GM19023 (cell line): Measurements from ENCODE around the gene ESYT3.
"Not testable (repeated sequence)": the region's sequence is repeated elsewhere in the genome, so short reads cannot be mapped to it uniquely, and the experiment has no call there.

Experiments used
- ATAC-seq: cut with Tn5 transposase; IDR thresholded peaks from one replicate; pipeline ENCODE4 v1.9.1; 2021; ENCODE audit warnings: mild to moderate bottlenecking, moderate library complexity; ENCODE audit not compliant: unreplicated experiment

ESYT3 gene

GRCh38 chr3:138407236-138407907 lies 27.0 kb upstream of the ESYT3 start:
- no peak for ATAC-seq

DNA sequence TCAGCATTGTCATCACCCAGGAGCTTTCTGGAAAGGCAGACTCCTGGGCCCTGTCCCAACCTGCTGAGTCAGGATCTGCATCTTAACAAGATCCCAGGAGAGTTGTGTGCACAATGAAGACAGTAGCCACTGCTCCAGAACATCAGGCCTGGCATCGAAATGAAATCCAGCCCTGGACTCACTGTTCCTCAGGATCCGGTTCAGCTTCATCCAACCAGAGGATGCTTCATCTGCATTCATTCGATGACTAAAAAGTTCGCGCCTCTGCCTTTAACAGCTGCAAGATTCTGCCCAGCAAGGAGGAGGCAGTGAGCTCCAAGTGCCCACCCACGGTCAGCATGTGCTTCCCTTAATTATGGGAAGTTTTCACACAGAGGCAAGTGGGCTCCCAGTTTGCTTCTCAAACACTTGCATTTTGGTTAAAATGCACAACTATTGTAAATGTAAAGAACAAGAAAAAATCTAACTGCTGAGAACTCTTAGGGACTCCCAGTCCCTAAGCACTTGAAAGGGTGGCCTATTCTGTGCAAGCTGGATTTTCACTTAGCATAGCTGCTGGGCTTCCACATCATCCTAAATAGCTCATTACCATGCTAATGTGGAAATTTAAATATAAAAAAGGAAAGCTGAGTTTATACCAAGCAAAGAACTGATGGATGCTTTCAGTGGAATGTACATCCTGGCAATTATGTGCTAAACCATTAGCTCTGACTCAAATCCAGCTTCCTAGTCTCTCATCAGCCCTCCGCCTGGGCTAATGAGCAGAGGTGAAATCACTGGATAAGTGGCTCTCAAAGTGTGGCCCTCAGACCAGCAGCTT lies 25.5 kb upstream of the ESYT3 start:
- ATAC-seq: no peak

DNA sequence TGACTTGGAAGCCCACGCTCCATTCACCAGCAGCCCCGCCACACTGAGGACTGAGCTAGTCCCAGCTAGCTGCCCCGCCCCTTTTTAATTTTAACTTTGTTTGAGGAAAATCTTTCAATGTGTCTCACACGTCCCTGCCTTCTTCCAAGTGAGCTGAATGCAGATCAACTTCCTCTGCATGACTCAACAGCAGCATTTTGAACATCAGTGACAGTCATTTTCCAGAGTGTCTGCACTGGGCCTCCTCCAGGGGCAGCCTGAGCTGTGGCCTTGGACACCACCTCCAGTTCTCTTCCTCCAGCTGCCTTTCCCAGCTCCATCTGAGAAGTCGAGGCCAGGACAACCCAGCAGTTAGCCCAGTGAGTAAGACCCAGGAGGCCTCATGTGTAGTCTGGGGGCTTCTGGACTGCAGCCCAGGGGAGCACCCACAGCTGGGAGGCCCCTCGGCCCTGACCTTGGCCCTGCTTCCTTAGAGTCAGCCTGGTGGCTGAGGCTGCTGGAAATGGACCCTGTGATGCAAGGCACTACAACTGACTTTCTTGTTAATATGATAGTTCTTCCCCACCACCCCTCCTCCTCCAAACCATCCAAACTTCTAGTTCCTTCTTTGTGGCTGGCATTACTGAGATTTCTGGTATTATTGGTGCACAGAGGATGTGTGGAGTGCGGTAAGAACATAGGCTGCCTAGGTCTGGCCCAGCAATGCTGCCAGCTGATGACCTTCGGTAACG lies 21.4 kb upstream of the ESYT3 start:
- ATAC-seq: no peak

- not testable (repeated sequence) for ATAC-seq
Measured at GRCh38 chr3:138416236-138416635, 18.2 kb upstream of the ESYT3 start.

DNA sequence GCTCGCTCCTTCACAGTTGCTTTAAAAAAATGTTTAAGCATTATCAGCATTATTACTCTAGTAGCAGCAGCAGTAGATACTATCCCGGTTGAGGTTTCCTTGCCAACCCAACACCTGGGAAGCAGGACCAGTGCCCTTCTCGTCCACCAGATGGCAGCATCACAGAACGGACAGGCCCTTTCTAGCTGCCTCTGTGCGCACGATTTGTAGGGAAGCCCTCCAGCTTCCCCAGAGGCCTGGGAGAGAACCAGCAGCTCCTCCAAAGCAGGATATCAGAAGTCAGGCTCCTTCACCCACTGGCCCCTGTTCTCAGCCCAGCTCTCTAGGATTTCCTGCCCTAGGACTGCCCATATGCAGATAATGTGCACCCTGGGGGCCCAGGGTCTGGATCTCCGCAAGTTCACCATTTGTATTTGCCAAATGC lies 16.8 kb upstream of the ESYT3 start:
- peak; percentile 82 for ATAC-seq

- no peak for ATAC-seq
Measured at GRCh38 chr3:138418601-138419206, 15.7 kb upstream of the ESYT3 start.

DNA sequence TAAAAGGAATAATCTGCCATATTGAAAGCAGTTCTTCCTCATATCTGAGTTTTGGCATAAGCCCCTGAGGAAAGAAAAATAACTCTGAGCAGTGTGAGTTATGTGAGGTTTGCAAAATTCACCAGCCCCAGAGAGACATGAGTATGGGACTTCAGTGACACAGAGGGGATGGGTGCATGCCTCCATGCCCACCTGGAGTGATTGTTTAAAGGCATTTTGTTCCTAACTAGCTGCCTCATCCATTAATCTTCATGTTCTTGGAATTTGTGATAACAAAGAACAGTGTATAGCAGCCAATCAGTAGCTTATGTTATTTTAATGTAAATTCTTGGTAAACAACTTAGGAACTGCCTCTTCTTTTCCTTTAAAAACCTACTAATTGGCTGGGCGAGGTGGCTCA lies 11.1 kb upstream of the ESYT3 start:
- ATAC-seq: no peak

DNA sequence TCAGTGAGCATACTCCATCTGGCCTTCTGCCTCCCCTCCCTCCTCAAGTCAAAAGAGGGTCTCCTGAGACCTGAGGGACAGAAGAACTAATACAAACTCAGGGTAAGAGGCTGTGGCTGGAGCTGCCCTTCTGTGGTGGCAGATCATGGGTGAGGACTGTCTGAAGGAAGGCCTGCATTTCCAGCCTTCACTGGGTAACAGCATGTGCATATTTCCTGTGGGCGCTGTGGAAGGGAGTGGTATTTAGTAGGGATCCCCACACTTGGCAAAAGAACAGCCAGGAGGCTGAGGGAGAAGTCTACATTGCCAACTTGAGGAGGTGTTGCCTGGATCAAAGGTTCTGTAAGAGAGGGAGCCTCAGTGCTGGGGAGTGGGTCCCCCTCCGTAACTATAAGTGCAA lies 10.1 kb upstream of the ESYT3 start:
- ATAC-seq: no peak

DNA sequence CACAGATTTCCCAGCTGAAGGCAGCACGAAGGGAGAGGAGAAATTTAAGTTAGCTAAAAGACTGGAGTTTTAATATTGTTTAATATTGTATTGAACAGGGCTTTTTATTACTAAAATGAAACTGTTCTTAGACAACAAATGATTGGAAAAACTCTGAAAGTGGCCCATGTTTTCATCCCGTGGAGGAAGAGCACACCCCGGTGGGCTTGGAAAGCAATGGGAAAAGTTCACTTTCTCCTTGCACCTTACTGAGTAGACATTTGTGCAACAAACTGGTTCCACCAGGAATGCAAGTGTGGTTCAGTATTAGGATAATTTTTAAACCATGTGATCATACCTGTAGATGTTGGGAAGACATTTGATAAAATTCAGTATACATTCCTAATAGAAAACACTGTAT lies 8.2 kb upstream of the ESYT3 start:
- no peak for ATAC-seq

DNA sequence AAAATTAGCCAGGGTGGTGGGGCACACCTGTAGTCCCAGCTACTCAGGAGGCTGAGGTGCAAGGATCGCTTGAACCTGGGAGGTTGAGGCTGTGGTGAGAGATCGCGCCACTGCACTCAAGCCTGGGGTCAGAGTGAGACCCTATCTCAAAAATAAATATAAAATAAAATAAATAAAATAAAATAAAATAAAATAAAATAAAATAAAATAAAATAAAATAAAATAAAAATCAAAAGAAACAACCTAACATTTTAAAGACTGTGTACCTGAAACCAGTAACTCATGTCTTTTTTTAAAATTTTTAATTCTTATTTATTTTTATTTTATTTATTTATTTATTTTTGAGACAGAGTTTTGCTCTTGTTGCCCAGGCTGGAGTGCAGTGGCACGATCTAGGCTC lies 7.7 kb upstream of the ESYT3 start:
- not testable (repeated sequence) for ATAC-seq

DNA sequence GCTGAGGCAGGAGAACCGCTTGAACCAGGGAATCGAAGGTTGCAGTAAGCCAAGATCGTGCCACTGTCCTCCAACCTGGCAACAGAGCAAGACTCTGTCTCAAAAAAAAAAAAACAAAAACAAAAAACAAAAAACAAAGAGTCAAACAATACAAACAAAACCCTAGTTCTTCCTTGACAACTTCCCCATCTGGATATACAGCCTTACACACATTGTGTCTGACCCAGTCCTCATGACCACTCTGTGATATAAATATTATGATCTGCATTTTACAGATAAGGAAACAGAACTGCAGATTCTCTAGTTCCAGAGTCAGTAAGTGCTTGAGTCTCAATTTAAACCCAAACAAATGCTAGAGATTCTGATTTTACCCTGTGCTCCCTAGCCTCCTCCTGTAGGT lies 4.8 kb upstream of the ESYT3 start:
- ATAC-seq: no peak

DNA sequence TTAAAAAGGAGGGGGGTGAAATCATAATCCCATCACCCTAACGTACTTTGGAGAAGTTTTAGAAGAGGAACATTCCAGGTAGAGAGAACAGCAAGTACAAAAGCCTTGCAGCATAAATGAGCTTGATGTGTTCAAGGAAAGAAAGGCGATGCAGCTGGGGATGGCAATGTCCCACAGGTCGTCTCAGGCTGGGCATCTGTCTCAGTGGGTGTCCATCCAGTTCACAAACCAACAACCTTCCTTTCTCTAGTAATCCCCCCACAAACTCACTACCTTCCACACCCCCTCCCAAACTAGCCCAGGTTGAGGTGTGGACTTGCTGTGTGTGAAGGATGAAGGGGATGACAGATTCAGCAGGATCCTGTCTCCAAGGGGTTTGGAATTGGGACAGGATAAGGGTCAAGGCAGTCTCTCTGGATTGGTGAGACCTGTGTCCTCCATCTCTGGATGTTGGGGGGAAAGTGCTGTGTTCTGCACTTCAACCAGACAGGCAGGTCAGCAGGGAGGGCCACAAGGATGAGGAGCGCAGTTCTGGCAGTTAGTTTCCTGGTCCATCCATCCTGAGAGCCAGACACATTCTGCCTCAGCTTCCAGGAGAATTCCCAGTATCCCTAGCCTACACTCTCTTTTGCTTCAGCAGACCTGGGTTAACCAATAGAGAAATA lies 1.7 kb upstream of the ESYT3 start:
- ATAC-seq: no peak

DNA sequence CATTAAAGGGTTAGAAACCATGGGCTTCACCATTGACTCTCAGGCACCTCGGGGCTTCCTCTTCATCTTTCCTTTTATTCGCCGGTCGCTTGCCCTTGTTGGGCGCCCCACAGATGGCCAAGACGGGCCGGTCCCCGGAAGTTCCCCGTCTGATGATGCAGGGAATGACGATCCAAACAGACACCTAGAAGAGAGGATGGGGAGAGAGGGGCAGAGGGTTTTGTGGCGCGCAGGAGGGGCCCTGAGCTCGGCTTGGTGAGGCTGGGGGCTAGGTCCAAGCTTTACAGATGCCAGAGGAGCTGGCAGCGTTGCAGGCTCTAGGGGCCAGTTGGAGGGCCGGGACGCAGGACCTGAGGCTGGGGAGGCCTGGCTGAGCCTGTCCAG lies 532 bp upstream of the ESYT3 start:
- no peak for ATAC-seq

DNA sequence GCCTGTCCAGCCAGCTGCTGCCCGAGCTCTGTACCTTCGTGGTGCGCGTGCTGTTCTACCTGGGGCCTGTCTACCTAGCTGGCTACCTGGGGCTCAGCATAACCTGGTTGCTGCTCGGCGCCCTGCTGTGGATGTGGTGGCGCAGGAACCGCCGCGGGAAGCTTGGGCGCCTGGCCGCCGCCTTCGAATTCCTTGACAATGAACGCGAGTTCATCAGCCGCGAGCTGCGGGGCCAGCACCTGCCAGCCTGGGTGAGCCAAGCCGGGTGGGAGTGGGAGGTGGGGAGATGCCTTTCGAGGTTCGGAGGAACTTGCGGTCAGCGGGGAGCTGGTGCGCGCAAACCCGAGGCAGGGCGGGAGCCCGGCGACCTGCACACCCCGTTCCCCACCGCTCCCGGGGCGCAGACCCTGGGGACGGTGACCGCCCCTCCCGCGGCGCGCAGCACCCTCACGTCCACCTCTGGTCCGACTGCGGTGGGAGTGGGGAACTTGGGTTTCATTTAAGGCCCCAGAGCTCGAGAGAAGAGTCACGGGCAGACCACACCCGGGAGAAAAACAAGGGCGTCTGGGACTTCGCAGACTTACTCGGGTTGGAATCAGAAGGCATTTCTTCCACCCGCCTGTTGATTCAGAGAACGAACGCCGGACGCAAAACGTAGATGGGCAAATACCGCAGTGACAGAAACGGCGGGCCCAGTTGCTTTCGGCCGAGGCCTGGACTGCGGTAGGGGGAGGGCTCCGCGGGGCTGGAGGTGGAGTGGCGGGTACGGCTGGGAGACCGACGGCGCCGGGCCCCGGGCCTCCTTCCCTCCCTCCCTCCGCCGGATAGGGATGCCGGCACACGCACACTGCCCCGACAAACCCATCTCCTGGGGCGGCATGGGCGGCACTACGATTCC lies 708 bp downstream of the ESYT3 start:
- ATAC-seq: no peak

GRCh38 chr3:138435840-138436239 lies 1.4 kb downstream of the ESYT3 start:
- ATAC-seq: no peak

- no peak for ATAC-seq
Measured at GRCh38 chr3:138437281-138437680, 2.9 kb downstream of the ESYT3 start.

DNA sequence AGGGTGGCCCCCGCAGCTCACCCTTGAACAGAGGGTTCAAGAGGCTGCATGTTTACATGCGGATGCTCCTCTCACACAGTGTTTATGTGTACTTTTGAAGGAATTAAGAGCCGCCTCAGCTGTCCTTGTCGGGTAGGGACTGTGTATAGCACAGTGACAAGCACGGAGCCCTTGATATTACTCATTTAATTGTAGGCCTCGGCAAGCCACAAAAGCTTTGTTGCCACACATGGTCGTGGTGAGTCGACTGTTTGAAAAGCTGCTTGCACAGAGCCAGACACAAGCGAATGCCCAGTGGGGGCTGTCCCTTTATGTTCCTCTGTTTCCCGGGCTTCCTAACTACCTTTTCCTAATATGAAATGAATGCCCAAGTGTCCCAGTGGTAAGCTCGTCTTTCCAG lies 4.5 kb downstream of the ESYT3 start:
- ATAC-seq: no peak

DNA sequence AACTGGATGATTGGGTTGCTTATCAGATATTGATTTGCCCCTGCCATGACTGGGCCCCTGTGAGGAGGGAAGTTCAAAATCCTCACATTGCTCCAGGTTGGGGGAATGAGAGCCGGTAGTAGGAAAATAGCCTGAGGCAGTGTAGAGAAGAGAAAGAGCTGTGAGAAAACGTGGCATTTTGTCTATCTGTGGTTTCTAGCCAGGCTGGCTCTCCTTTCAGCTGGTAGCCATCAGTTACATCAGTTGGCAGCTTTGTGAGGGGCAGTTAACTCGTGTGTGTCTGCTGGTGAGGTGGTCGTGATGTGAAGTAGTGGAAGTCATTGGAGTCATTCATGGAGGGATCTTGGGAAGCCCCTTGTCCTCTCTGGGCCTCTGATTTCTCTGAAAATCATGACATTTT lies 5.2 kb downstream of the ESYT3 start:
- no peak for ATAC-seq

DNA sequence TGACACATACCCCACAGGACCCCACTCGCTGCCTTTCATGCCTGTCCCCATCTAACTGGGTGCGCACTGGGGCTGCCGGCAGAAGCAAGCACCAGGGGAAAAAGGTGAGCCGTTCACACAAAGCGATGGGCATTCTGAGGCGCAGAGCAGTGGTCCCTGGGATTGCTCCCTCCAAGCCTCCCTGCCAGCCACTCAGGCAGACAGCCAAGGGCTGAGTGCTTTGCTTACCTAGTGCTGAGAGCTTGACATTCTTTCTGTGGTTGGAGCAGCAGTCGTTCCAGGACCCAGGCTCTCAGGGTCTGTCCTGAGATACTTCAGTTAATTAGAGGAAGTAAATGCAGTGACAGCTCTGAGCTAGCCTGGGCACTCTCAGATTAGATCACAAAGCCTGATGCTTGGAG lies 5.7 kb downstream of the ESYT3 start:
- ATAC-seq: no peak

DNA sequence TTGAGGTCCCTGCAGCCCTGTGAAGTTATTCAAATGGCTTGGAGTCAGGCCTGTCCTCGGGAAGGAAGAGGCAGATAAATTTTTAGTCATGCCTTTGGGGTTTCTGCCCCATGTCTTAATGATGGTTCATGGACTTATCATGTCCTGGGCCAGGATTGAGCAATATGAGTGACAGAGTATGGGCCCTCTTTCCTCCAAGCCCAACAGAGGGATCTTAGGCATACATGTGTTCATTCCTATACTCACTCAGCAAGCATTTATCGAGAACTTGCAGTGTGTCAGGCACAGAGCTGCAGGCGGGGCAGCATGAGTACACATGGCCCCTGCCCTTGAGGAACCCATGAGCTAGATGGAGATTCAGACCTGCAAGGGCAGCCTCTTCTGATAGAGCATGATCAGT lies 6.2 kb downstream of the ESYT3 start:
- ATAC-seq: no peak
